Right lobe of liver (tissue), 4 donors: ENCODE results near the gene DDX6.

Experiments used
- POLR2A ChIP-seq: fragments of 450-650 bp; IDR thresholded peaks from one replicate; pipeline ENCODE4 v1.6.1; 2017; ENCODE audit warnings: antibody characterized with exemption, mild to moderate bottlenecking
- TF ChIP-seq, protein P1 (sequence below), 4 donors: fragments of 200-600 bp in 3 of 4; fragments of 450-650 bp in 1 of 4; IDR thresholded peaks; one replicate each; pipeline versions ENCODE4 v1.5.1 to v1.8.0; 2016 to 2022; ENCODE audit warnings: antibody characterized with exemption in 4 of 4, mild to moderate bottlenecking in 2 of 4
- donor health status: DM: no; HTN: no; CAD: no.
- donor health status: DM: no; HTN: no; CAD: no.
- donor health status: DM: no; HTN: yes; CAD: no.

- TF ChIP-seq, protein P1, sequence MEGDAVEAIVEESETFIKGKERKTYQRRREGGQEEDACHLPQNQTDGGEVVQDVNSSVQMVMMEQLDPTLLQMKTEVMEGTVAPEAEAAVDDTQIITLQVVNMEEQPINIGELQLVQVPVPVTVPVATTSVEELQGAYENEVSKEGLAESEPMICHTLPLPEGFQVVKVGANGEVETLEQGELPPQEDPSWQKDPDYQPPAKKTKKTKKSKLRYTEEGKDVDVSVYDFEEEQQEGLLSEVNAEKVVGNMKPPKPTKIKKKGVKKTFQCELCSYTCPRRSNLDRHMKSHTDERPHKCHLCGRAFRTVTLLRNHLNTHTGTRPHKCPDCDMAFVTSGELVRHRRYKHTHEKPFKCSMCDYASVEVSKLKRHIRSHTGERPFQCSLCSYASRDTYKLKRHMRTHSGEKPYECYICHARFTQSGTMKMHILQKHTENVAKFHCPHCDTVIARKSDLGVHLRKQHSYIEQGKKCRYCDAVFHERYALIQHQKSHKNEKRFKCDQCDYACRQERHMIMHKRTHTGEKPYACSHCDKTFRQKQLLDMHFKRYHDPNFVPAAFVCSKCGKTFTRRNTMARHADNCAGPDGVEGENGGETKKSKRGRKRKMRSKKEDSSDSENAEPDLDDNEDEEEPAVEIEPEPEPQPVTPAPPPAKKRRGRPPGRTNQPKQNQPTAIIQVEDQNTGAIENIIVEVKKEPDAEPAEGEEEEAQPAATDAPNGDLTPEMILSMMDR (IDR thresholded peaks at IDR 0.05) = no peak
- TF ChIP-seq POLR2A = peak; percentile 87
Observed at GRCh38 chr11:118792570-118793124, 1.7 kb upstream of the DDX6 start.
